GM06990 (cell line): ENCODE results near the gene MYBPH.

Experiments
- DNase-seq: peaks from one replicate; pipeline ENCODE4 v3.0.0-alpha.2; 2011; ENCODE audit not compliant: insufficient read length; ENCODE audit errors: extremely low read depth
- H3K27me3 ChIP-seq: replicated peaks from 2 replicates; pipeline ENCODE4 v1.6.0; 2011; ENCODE audit warnings: low read length; ENCODE audit not compliant: control insufficient read depth, insufficient read depth
- H3K36me3 ChIP-seq: 2 replicates; pipeline ENCODE4 v1.5.1; 2011; ENCODE audit warnings: low read length; ENCODE audit not compliant: control insufficient read depth, insufficient read depth
- H3K4me3 ChIP-seq: replicated peaks from 2 replicates; pipeline ENCODE4 v1.5.1; 2011; ENCODE audit warnings: low read depth, mild to moderate bottlenecking, control low read depth, low read length
- CTCF ChIP-seq: IDR thresholded peaks from 2 replicates; pipeline ENCODE4 v1.5.1; 2011; ENCODE audit warnings: low read length, control low read depth, mild to moderate bottlenecking, inconsistent platforms; ENCODE audit not compliant: insufficient read depth, poor library complexity, severe bottlenecking

MYBPH gene

GRCh38 chr1:203206129-203206687, 30.6 kb upstream of the MYBPH start:
- TF ChIP-seq CTCF: no peak
- H3K27me3 ChIP-seq: no peaks in the 10 kb centered on the region
- no peak for DNase-seq
- H3K4me3 ChIP-seq: no peak overlapping the region
- H3K36me3 ChIP-seq: no peaks in the 10 kb centered on the region

GRCh38 chr1:203204756-203205155, 29.1 kb upstream of the MYBPH start:
- DNase-seq: no peak
- H3K27me3 ChIP-seq: no peaks in the 10 kb centered on the region

DNA sequence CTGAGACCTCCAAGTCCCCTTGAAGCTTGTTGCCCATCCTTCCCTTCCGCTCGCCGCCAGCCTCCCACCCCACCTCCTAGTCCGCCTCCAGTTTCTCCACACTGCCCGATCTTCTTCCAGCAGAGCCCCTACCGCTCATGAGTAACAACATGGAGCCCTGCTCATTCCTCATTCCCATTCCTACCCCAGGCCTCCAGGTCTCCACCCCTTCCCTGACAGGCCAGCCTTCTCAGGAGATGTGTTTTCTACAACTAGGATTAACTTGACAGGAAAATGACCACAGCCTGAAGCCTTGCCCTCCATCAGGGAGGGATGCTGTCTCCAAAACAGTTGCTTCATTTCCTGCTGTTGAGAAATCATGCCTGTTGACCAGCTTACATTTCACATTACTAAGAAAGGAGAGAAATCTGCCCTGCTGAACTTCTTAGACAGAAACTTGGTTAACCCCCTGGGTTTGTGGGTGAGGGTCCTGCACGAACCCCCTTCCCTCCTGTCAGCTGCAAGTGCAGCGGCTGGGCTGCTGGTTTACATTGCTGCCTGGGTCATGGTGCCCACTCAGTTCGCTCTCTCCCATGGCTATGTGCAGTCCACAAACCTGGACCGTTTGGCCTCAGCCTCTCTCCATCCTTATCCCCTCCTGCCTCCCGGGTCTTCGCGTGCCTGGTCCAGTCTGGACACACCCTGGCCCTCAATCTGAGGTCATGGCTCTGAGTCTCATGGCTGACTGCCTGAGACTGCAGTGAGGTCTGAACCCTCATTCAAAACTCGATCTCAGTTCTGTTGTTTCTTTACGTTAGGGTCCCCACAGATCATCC, 27.0 kb upstream of the MYBPH start:
- TF ChIP-seq CTCF: no peak
- no peak for DNase-seq
- no peaks in the 10 kb centered on the region for H3K27me3 ChIP-seq
- H3K36me3 ChIP-seq: no peaks in the 10 kb centered on the region
- no peak overlapping the region for H3K4me3 ChIP-seq

More at GRCh38 chr1:203204756-203205155, 29.1 kb upstream of the MYBPH start:
- no peak overlapping the region for H3K4me3 ChIP-seq
- H3K36me3 ChIP-seq: no peaks in the 10 kb centered on the region
- TF ChIP-seq CTCF: no peak

GRCh38 chr1:203201516-203202205, 26.0 kb upstream of the MYBPH start:
- Histone ChIP-seq H3K36me3 (no peaks in the 10 kb centered on the region), H3K4me3 (no peak overlapping the region), H3K27me3 (no peaks in the 10 kb centered on the region; the same call in 1 of the 2 replicates)
- TF ChIP-seq CTCF: no peak
- DNase-seq: no peak

- H3K27me3 ChIP-seq: no peaks in the 10 kb centered on the region; the same call in 1 of the 2 replicates
- H3K4me3 ChIP-seq: no peak overlapping the region
- H3K36me3 ChIP-seq: no peaks in the 10 kb centered on the region
- no peak for DNase-seq
- TF ChIP-seq CTCF: no peak
Measured at GRCh38 chr1:203200916-203201315, 25.3 kb upstream of the MYBPH start.
